ENCODE data around the gene VAPB. TPM values are rescaled to one million over a fixed set of nuclear protein-coding genes. Genes with fewer than 3 reads are reported as not detected.

VAPB gene
- polyA plus RNA-seq, 1 donor (not counting 4 experiments of a cell fraction or from before 2014, with no cell fraction given) = 38.0 TPM

GRCh38 chr20:58417438-58417837 is 28.4 kb downstream of the VAPB start:
- Histone ChIP-seq H3K4me1 (ENCODE audit: control insufficient read depth, extremely low read depth, insufficient read depth, low read length) (peaks cover 10% of the 10 kb centered on the region), H3K9me1 (ENCODE audit: control insufficient read depth, extremely low read depth, insufficient read depth, low read length) (peaks cover 4% of the 10 kb centered on the region), H3K4me3 (ENCODE audit: control insufficient read depth in 2 of 3, extremely low read depth in 1 of 3, insufficient read depth in 2 of 3, low read depth in 1 of 3, low read length in 3 of 3) (no peak overlapping the region), H3K27ac (ENCODE audit: control insufficient read depth, insufficient read depth, low read length) (no peak overlapping the region), H3K27me3 (ENCODE audit: control insufficient read depth, extremely low read depth, insufficient read depth, low read length) (no peaks in the 10 kb centered on the region), H4K20me1 (ENCODE audit: control insufficient read depth, extremely low read depth, insufficient read depth, low read length) (no peaks in the 10 kb centered on the region), H3K79me2 (ENCODE audit: control insufficient read depth, insufficient read depth, low read length) (peaks cover 64% of the 10 kb centered on the region), H3K4me2 (ENCODE audit: control insufficient read depth, extremely low read depth, insufficient read depth, low read depth, low read length) (no peak overlapping the region), H3K36me3 (ENCODE audit: control insufficient read depth in 2 of 2, extremely low read depth in 1 of 2, insufficient read depth in 2 of 2, low read length in 2 of 2) (peaks cover 0 to 18% of the 10 kb centered on the region in 2 experiments), H3K9ac (ENCODE audit: control insufficient read depth, extremely low read depth, insufficient read depth, low read length) (no peak overlapping the region), H2AFZ (ENCODE audit: control insufficient read depth, low read length) (no peak overlapping the region), H3K9me3 (ENCODE audit: control insufficient read depth, low read depth, low read length) (no peaks in the 10 kb centered on the region)
- FAIRE-seq = no peak
- no peak for DNase-seq (ENCODE audit: low read depth, low spot score)
- dilution Hi-C loops (cut with MboI; ENCODE audit: extremely low pct_ligation_motif_present, low sequenced_read_pairs) = no loop called here
- TF ChIP-seq EZH2 (IDR thresholded peaks at IDR 0.05; ENCODE audit: low read length) (no peak), CTCF (optimal IDR thresholded peaks at IDR 0.05 in 1 of 3, IDR thresholded peaks at IDR 0.05 in 1 of 3, conservative IDR thresholded peaks at IDR 0.05 in 1 of 3; ENCODE audit: extremely low read depth in 1 of 3, insufficient read depth in 2 of 3, low read length in 3 of 3) (no peak)

- dilution Hi-C loops (cut with MboI; ENCODE audit: extremely low pct_ligation_motif_present, low sequenced_read_pairs) = no loop called here
- H3K4me2 ChIP-seq (ENCODE audit: control insufficient read depth, extremely low read depth, insufficient read depth, low read depth, low read length) = no peak overlapping the region
- H3K36me3 ChIP-seq (ENCODE audit: control insufficient read depth in 2 of 2, extremely low read depth in 1 of 2, insufficient read depth in 2 of 2, low read length in 2 of 2) = peaks cover 0 to 21% of the 10 kb centered on the region in 2 experiments
- peaks cover 72% of the 10 kb centered on the region for H3K79me2 ChIP-seq (ENCODE audit: control insufficient read depth, insufficient read depth, low read length)
- no peak for TF ChIP-seq EZH2 (IDR thresholded peaks at IDR 0.05; ENCODE audit: low read length)
- H3K9ac ChIP-seq (ENCODE audit: control insufficient read depth, extremely low read depth, insufficient read depth, low read length) = no peak overlapping the region
- DNase-seq (ENCODE audit: low read depth, low spot score) (no peak), FAIRE-seq (no peak)
- peaks cover 6% of the 10 kb centered on the region for H3K9me1 ChIP-seq (ENCODE audit: control insufficient read depth, extremely low read depth, insufficient read depth, low read length)
- no peaks in the 10 kb centered on the region for H3K27me3 ChIP-seq (ENCODE audit: control insufficient read depth, extremely low read depth, insufficient read depth, low read length)
- no peaks in the 10 kb centered on the region for H3K9me3 ChIP-seq (ENCODE audit: control insufficient read depth, low read depth, low read length)
- no peak overlapping the region for H2AFZ ChIP-seq (ENCODE audit: control insufficient read depth, low read length)
- H4K20me1 ChIP-seq (ENCODE audit: control insufficient read depth, extremely low read depth, insufficient read depth, low read length) = peaks cover 4% of the 10 kb centered on the region
- no peak overlapping the region for H3K27ac ChIP-seq (ENCODE audit: control insufficient read depth, insufficient read depth, low read length)
- H3K4me1 ChIP-seq (ENCODE audit: control insufficient read depth, extremely low read depth, insufficient read depth, low read length) = peaks cover 16% of the 10 kb centered on the region
- no peak overlapping the region for H3K4me3 ChIP-seq (ENCODE audit: control insufficient read depth in 2 of 3, extremely low read depth in 1 of 3, insufficient read depth in 2 of 3, low read depth in 1 of 3, low read length in 3 of 3)
These were observed 30.1 kb downstream of the VAPB start for GRCh38 chr20:58418949-58419748.
